ENCODE data around the gene MSMB. TPM values are rescaled to one million over a fixed set of nuclear protein-coding genes. Genes with fewer than 3 reads are reported as not detected.

The MSMB gene
- total RNA-seq, 2 donors from 2014 or later: not detected

GRCh38 chr10:46079831-46080585 lies 33.9 kb upstream of the MSMB start:
- no peak for DNase-seq
- no peaks in the 10 kb centered on the region for H3K27me3 Mint-ChIP-seq
- no peak overlapping the region for H3K27ac Mint-ChIP-seq
- H3K9me3 ChIP-seq (ENCODE audit: control insufficient read depth, low read length, poor library complexity, severe bottlenecking): no peaks in the 10 kb centered on the region
- H3K36me3 Mint-ChIP-seq (ENCODE audit: low read depth): no peaks in the 10 kb centered on the region
- H3K4me1 Mint-ChIP-seq: peaks cover 11% of the 10 kb centered on the region
- ATAC-seq: no peak
- no peak overlapping the region for H3K4me3 Mint-ChIP-seq

- Mint-ChIP-seq H3K4me3 (no peak overlapping the region), H3K27ac (peak overlapping the region; percentile 14), H3K4me1 (peaks cover 11% of the 10 kb centered on the region), H3K27me3 (no peaks in the 10 kb centered on the region), H3K36me3 (ENCODE audit: low read depth) (no peaks in the 10 kb centered on the region)
- no peaks in the 10 kb centered on the region for H3K9me3 ChIP-seq (ENCODE audit: control insufficient read depth, low read length, poor library complexity, severe bottlenecking)
- no peak for DNase-seq
- ATAC-seq: no peak
These were observed 31.8 kb upstream of the MSMB start for GRCh38 chr10:46077731-46078413.

- DNase-seq (no peak), ATAC-seq (no peak)
- no peaks in the 10 kb centered on the region for H3K27me3 Mint-ChIP-seq
- H3K36me3 Mint-ChIP-seq (ENCODE audit: low read depth): no peaks in the 10 kb centered on the region
- peaks cover 11% of the 10 kb centered on the region for H3K4me1 Mint-ChIP-seq
- H3K4me3 Mint-ChIP-seq: no peak overlapping the region
- no peak overlapping the region for H3K27ac Mint-ChIP-seq
- no peaks in the 10 kb centered on the region for H3K9me3 ChIP-seq (ENCODE audit: control insufficient read depth, low read length, poor library complexity, severe bottlenecking)
These were observed 31.1 kb upstream of the MSMB start for GRCh38 chr10:46077141-46077554.

GRCh38 chr10:46075869-46076268 lies 29.8 kb upstream of the MSMB start:
- no peaks in the 10 kb centered on the region for H3K9me3 ChIP-seq (ENCODE audit: control insufficient read depth, low read length, poor library complexity, severe bottlenecking)
- Mint-ChIP-seq H3K4me3 (no peak overlapping the region), H3K27ac (no peak overlapping the region), H3K36me3 (ENCODE audit: low read depth) (no peaks in the 10 kb centered on the region), H3K4me1 (peaks cover 3% of the 10 kb centered on the region), H3K27me3 (no peaks in the 10 kb centered on the region)
- ATAC-seq (no peak), DNase-seq (no peak)

- Mint-ChIP-seq H3K27ac (no peak overlapping the region), H3K4me1 (peaks cover 8% of the 10 kb centered on the region), H3K27me3 (no peaks in the 10 kb centered on the region), H3K4me3 (no peak overlapping the region), H3K36me3 (ENCODE audit: low read depth) (no peaks in the 10 kb centered on the region)
- no peaks in the 10 kb centered on the region for H3K9me3 ChIP-seq (ENCODE audit: control insufficient read depth, low read length, poor library complexity, severe bottlenecking)
- DNase-seq (no peak), ATAC-seq (no peak)
These were observed 28.3 kb upstream of the MSMB start for GRCh38 chr10:46074196-46074946.

GRCh38 chr10:46073564-46073963 lies 27.5 kb upstream of the MSMB start:
- no peak for ATAC-seq
- Mint-ChIP-seq H3K27ac (no peak overlapping the region), H3K27me3 (no peaks in the 10 kb centered on the region), H3K4me1 (peaks cover 8% of the 10 kb centered on the region), H3K4me3 (no peak overlapping the region), H3K36me3 (ENCODE audit: low read depth) (no peaks in the 10 kb centered on the region)
- no peak for DNase-seq
- no peaks in the 10 kb centered on the region for H3K9me3 ChIP-seq (ENCODE audit: control insufficient read depth, low read length, poor library complexity, severe bottlenecking)

GRCh38 chr10:46070749-46071148 lies 24.7 kb upstream of the MSMB start:
- DNase-seq (no peak), ATAC-seq (no peak)
- Mint-ChIP-seq H3K4me1 (peaks cover 6% of the 10 kb centered on the region), H3K4me3 (no peak overlapping the region), H3K27me3 (no peaks in the 10 kb centered on the region), H3K36me3 (ENCODE audit: low read depth) (no peaks in the 10 kb centered on the region), H3K27ac (no peak overlapping the region)
- H3K9me3 ChIP-seq (ENCODE audit: control insufficient read depth, low read length, poor library complexity, severe bottlenecking): no peaks in the 10 kb centered on the region

- H3K9me3 ChIP-seq (ENCODE audit: control insufficient read depth, low read length, poor library complexity, severe bottlenecking): no peaks in the 10 kb centered on the region
- H3K27ac Mint-ChIP-seq: peak overlapping the region; percentile 19
- no peak for ATAC-seq
- no peak for DNase-seq
- H3K4me3 Mint-ChIP-seq: no peak overlapping the region
- H3K27me3 Mint-ChIP-seq: no peaks in the 10 kb centered on the region
- H3K36me3 Mint-ChIP-seq (ENCODE audit: low read depth): no peaks in the 10 kb centered on the region
- peaks cover 6% of the 10 kb centered on the region for H3K4me1 Mint-ChIP-seq
These were observed 23.8 kb upstream of the MSMB start for GRCh38 chr10:46069771-46070463.

GRCh38 chr10:46068905-46069304 lies 22.8 kb upstream of the MSMB start:
- H3K9me3 ChIP-seq (ENCODE audit: control insufficient read depth, low read length, poor library complexity, severe bottlenecking): no peaks in the 10 kb centered on the region
- DNase-seq (no peak), ATAC-seq (no peak)
- Mint-ChIP-seq H3K27ac (no peak overlapping the region), H3K4me3 (no peak overlapping the region), H3K4me1 (peaks cover 6% of the 10 kb centered on the region), H3K27me3 (no peaks in the 10 kb centered on the region), H3K36me3 (ENCODE audit: low read depth) (no peaks in the 10 kb centered on the region)

GRCh38 chr10:46068117-46068516 lies 22.0 kb upstream of the MSMB start:
- no peaks in the 10 kb centered on the region for H3K9me3 ChIP-seq (ENCODE audit: control insufficient read depth, low read length, poor library complexity, severe bottlenecking)
- ATAC-seq: no peak

GRCh38 chr10:46064269-46064817 lies 18.3 kb upstream of the MSMB start:
- Mint-ChIP-seq H3K27ac (no peak overlapping the region), H3K36me3 (ENCODE audit: low read depth) (no peaks in the 10 kb centered on the region)
- no peak for ATAC-seq

More at GRCh38 chr10:46068117-46068516, 22.0 kb upstream of the MSMB start:
- Mint-ChIP-seq H3K27me3 (peaks cover 4% of the 10 kb centered on the region), H3K36me3 (ENCODE audit: low read depth) (no peaks in the 10 kb centered on the region), H3K4me3 (no peak overlapping the region), H3K4me1 (peaks cover 6% of the 10 kb centered on the region), H3K27ac (no peak overlapping the region)
- DNase-seq: no peak

GRCh38 chr10:46062723-46063428 lies 16.8 kb upstream of the MSMB start:
- peaks cover 16% of the 10 kb centered on the region for H3K27me3 Mint-ChIP-seq
- no peaks in the 10 kb centered on the region for H3K9me3 ChIP-seq (ENCODE audit: control insufficient read depth, low read length, poor library complexity, severe bottlenecking)
- no peak overlapping the region for H3K4me3 Mint-ChIP-seq
- ATAC-seq: no peak
- no peak for DNase-seq
- H3K27ac Mint-ChIP-seq: no peak overlapping the region
- no peaks in the 10 kb centered on the region for H3K36me3 Mint-ChIP-seq (ENCODE audit: low read depth)
- no peaks in the 10 kb centered on the region for H3K4me1 Mint-ChIP-seq

More at GRCh38 chr10:46064269-46064817, 18.3 kb upstream of the MSMB start:
- no peaks in the 10 kb centered on the region for H3K4me1 Mint-ChIP-seq
- no peaks in the 10 kb centered on the region for H3K9me3 ChIP-seq (ENCODE audit: control insufficient read depth, low read length, poor library complexity, severe bottlenecking)
- no peak for DNase-seq
- H3K27me3 Mint-ChIP-seq: peaks cover 12% of the 10 kb centered on the region
- no peak overlapping the region for H3K4me3 Mint-ChIP-seq

All from T-helper 17 cell (primary cell).